ENCODE results near the gene C2orf72. TPM values are rescaled to one million over a fixed set of nuclear protein-coding genes. Genes with fewer than 3 reads are reported as not detected.

Gene C2orf72
- total and polyA plus RNA-seq, 2 of the 13 experiments (the other 11 are each of a cell fraction or from before 2014, with no cell fraction given): 147 to 203 TPM

DNA sequence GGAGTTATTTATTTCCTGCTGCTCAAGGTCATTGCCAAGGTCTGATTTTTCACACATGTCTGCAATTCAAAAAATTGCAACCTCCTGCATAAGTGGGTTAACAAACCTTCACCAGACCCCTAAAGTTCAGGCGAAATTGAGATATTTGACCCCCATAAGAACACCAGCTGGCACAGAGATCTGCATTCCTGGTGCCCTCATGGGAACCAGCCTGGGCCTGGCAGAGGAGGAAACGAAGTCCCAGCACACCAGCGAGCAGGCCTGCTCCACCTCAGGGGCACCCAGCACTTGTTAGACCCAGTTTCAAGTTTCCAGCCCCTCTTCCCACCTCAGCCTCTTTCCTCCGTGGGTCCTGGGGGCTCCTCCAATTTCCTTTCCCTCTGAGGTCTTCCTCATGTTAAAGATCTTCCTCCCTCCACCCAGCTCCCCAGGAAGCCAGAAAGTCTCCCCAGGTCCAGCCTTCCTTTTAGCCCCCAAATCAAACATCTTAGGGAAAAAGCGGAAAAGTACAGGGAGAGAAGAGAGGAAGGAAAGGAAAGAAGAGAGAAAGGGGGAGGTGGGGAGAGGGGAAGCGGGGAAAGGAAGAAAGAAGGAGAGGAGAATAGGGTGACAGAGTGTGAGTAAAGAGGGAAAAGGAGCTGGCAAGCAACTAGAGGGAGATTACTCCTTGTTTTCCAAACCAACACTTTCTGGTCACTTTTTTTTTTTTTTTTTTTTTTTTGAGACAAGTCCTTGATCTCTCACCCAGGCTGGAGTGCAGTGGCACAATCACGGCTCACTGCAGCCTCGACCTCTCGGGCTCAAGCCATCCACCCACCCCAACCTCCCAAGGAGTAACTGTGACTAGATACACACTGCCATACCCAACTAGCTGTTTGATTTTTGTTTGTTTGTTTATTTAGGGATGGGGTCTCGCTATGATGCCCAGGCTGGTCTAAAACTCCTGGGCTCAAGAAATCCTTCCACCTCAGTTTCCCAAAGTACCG lies 3.9 kb upstream of the C2orf72 start (continued):
- TF ChIP-seq ELF1 (CRISPR knock-in tag; IDR thresholded peaks at IDR 0.05) (no peak), SATB2 (CRISPR knock-in tag; IDR thresholded peaks at IDR 0.05) (no peak), ZNF773 (CRISPR knock-in tag; IDR thresholded peaks at IDR 0.05; ENCODE audit: borderline replicate concordance) (no peak), ZBTB10 (CRISPR knock-in tag; IDR thresholded peaks at IDR 0.05; ENCODE audit: borderline replicate concordance) (no peak), ZNF263 (CRISPR knock-in tag; IDR thresholded peaks at IDR 0.05) (no peak), RFX1 (IDR thresholded peaks at IDR 0.05) (no peak), ZNF792 (CRISPR knock-in tag; IDR thresholded peaks at IDR 0.05) (no peak), FOXO1 (CRISPR knock-in tag; IDR thresholded peaks at IDR 0.05) (no peak), HIC2 (CRISPR knock-in tag; IDR thresholded peaks at IDR 0.05; ENCODE audit: low read depth) (no peak), ZNF513 (CRISPR knock-in tag; conservative IDR thresholded peaks at IDR 0.05) (no peak), XRCC5 (optimal IDR thresholded peaks at IDR 0.05; ENCODE audit: low read length) (no peak), SETDB1 (CRISPR knock-in tag; IDR thresholded peaks at IDR 0.05; ENCODE audit: borderline replicate concordance) (no peak), ETV5 (CRISPR knock-in tag; IDR thresholded peaks at IDR 0.05; ENCODE audit: borderline replicate concordance) (no peak), ZNF343 (CRISPR knock-in tag; IDR thresholded peaks at IDR 0.05) (no peak), TEAD3 (CRISPR knock-in tag; optimal IDR thresholded peaks at IDR 0.05; ENCODE audit: borderline replicate concordance) (no peak), RORA (CRISPR knock-in tag; IDR thresholded peaks at IDR 0.05) (no peak), SP140L (CRISPR knock-in tag; IDR thresholded peaks at IDR 0.05; ENCODE audit: borderline replicate concordance) (no peak), TRIM24 (CRISPR knock-in tag; IDR thresholded peaks at IDR 0.05) (no peak), ZBTB2 (CRISPR knock-in tag; IDR thresholded peaks at IDR 0.05; ENCODE audit: low read depth) (no peak), SMARCC2 (IDR thresholded peaks at IDR 0.05) (no peak), CHCHD3 (CRISPR knock-in tag; IDR thresholded peaks at IDR 0.05) (no peak), SNAPC2 (CRISPR knock-in tag; IDR thresholded peaks at IDR 0.05) (no peak)
- TF ChIP-seq, protein P1, sequence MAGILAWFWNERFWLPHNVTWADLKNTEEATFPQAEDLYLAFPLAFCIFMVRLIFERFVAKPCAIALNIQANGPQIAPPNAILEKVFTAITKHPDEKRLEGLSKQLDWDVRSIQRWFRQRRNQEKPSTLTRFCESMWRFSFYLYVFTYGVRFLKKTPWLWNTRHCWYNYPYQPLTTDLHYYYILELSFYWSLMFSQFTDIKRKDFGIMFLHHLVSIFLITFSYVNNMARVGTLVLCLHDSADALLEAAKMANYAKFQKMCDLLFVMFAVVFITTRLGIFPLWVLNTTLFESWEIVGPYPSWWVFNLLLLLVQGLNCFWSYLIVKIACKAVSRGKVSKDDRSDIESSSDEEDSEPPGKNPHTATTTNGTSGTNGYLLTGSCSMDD (CRISPR knock-in tag; IDR thresholded peaks at IDR 0.05): no peak

All from HepG2 (cell line).